Smooth muscle cell (in vitro differentiated cells): ENCODE measurements around the gene DMBT1. TPM values are rescaled to one million over a fixed set of nuclear protein-coding genes. Genes with fewer than 3 reads are reported as not detected.

ENCODE experiments used
- DNase-seq: peaks from one replicate; lab custom pipeline; 2025; ENCODE audit not compliant: unreplicated experiment; lab: John Stamatoyannopoulos, UW
- H2AFZ ChIP-seq: fragments of 200-600 bp; sonication (generic); 2 replicates; pipeline ENCODE4 v1.6.0; 2016; ENCODE audit warnings: antibody characterized with exemption, low read depth, mild to moderate bottlenecking
- H3F3A ChIP-seq: fragments of 200-600 bp; sonication (generic); 2 replicates; pipeline ENCODE4 v1.6.0; 2017; ENCODE audit warnings: antibody characterized with exemption, low read depth
- H3K27ac ChIP-seq: fragments of 200-600 bp; sonication (generic); 2 replicates; pipeline ENCODE4 v1.5.1; 2016; ENCODE audit warnings: low read depth, mild to moderate bottlenecking
- H3K27me3 ChIP-seq: fragments of 200-600 bp; sonication (generic); 2 replicates; pipeline ENCODE4 v1.6.1; 2016; ENCODE audit warnings: low read depth, mild to moderate bottlenecking
- H3K36me3 ChIP-seq: fragments of 200-600 bp; sonication (generic); 2 replicates; pipeline ENCODE4 v1.5.1; 2016; ENCODE audit warnings: low read depth
- H3K4me1 ChIP-seq: fragments of 200-600 bp; sonication (generic); 2 replicates; pipeline ENCODE4 v1.5.1; 2016; ENCODE audit warnings: low read depth
- H3K4me2 ChIP-seq: fragments of 200-600 bp; sonication (generic); 2 replicates; pipeline ENCODE4 v1.6.0; 2016; ENCODE audit warnings: mild to moderate bottlenecking
- H3K4me3 ChIP-seq: fragments of 200-600 bp; sonication (generic); 2 replicates; pipeline ENCODE4 v1.5.1; 2016; ENCODE audit warnings: mild to moderate bottlenecking
- H3K79me2 ChIP-seq: fragments of 200-600 bp; sonication (generic); 2 replicates; pipeline ENCODE4 v1.6.0; 2016; ENCODE audit warnings: low read depth, mild to moderate bottlenecking
- H3K9ac ChIP-seq: fragments of 200-600 bp; sonication (generic); 2 replicates; pipeline ENCODE4 v1.6.0; 2016; ENCODE audit warnings: low read depth
- H3K9me3 ChIP-seq: fragments of 200-600 bp; sonication (generic); replicated peaks from 2 replicates; pipeline ENCODE4 v1.5.1; 2016; ENCODE audit warnings: low read depth
- H4K20me1 ChIP-seq: fragments of 200-600 bp; sonication (generic); 2 replicates; pipeline ENCODE4 v1.6.0; 2016; ENCODE audit warnings: low read depth
- CTCF ChIP-seq: fragments of 200-600 bp; sonication (generic); IDR thresholded peaks from 2 replicates; pipeline ENCODE4 v1.5.1; 2017; ENCODE audit warnings: borderline replicate concordance, mild to moderate bottlenecking, antibody characterized with exemption; ENCODE audit not compliant: insufficient read depth, poor library complexity, severe bottlenecking
- WGBS: methylation state at CpG from one replicate; pipeline ENCODE4 v1.1.7; 2016; ENCODE audit warnings: low lambda C conversion rate; 5-methylcytosine and 5-hydroxymethylcytosine counted together
- polyA plus RNA-seq: library from polyadenylated mRNA; unstranded; fragments of >200 nt; fragmentation: Nextera tagmentation; extraction: Ambion mirVana; gene quantifications from 2 replicates; pipeline ENCODE4 v1.2.1, GENCODE V29; 2016
- total RNA-seq: library from RNA; depleted of rRNA; stranded (reverse); fragments of >200 nt; gene quantifications from 2 replicates; pipeline ENCODE4 v1.2.3, GENCODE V29; 2014

The DMBT1 gene
- total and polyA plus RNA-seq, 2 experiments from 2014 or later, result not detected

DNA sequence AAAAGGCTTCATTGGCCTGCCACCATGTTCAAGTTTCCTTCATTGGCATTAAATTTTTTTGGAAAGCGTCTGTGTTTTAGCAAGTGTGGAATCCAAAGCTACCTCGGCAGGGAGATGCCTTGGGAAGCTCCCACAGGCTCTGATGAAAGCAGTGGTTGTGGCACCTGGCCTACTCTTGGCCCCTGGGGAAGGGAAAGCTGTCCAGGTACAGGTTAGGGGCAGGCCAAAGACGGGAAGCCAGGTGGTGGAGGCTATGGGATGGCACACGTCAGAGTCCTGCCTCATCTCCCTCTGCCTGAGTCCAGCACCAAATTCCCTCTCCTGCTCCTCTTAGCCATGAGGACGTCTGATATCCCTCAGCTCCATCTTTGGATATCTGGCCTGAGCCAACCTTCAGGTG, 89.3 kb downstream of the DMBT1 start:
- Histone ChIP-seq H3K9me3 (no peaks in the 10 kb centered on the region), H3K4me2 (no peak overlapping the region), H2AFZ (no peak overlapping the region), H4K20me1 (no peaks in the 10 kb centered on the region), H3K27me3 (peaks cover 33% of the 10 kb centered on the region), H3K36me3 (no peaks in the 10 kb centered on the region), H3K9ac (no peak overlapping the region), H3K4me1 (no peaks in the 10 kb centered on the region), H3K27ac (no peak overlapping the region), H3F3A (no peaks in the 10 kb centered on the region), H3K79me2 (no peaks in the 10 kb centered on the region), H3K4me3 (no peak overlapping the region)
- WGBS, result 81% methylated on average over 5 of the region's 5 CpGs
- no peak for TF ChIP-seq CTCF
- no peak for DNase-seq

DNA sequence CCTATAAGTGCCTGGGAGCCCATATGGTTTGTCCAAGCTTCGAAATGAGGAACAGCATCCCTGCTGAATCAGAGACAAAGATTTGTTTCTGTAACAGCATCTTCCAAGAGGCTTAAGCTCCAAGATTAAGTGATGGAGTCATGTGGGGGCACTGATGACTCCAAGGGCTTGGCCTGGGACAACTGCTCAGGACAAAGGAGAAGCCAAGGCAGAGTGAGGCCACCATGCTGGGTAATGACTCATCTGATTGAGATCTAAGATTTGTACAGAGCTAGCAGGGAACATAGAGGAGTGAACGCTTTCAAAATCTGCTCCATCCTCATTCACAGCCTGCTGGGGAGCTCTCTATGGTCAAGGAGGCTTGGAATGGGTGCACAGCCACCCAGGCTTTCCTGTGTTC, 89.8 kb downstream of the DMBT1 start:
- Histone ChIP-seq H3K9ac (no peak overlapping the region), H4K20me1 (no peaks in the 10 kb centered on the region), H3K36me3 (no peaks in the 10 kb centered on the region), H3K27me3 (peaks cover 33% of the 10 kb centered on the region), H2AFZ (no peak overlapping the region), H3K4me3 (no peak overlapping the region), H3K9me3 (no peaks in the 10 kb centered on the region), H3K79me2 (no peaks in the 10 kb centered on the region), H3F3A (no peaks in the 10 kb centered on the region), H3K4me2 (no peak overlapping the region), H3K27ac (no peak overlapping the region), H3K4me1 (no peaks in the 10 kb centered on the region)
- no peak for TF ChIP-seq CTCF
- DNase-seq, result no peak
- WGBS, result 88% methylated on average over 2 of the region's 2 CpGs

GRCh38 chr10:122655524-122656307, 95.2 kb downstream of the DMBT1 start:
- WGBS, result 91% methylated on average over 9 of the region's 9 CpGs
- Histone ChIP-seq H2AFZ (no peak overlapping the region), H3F3A (no peaks in the 10 kb centered on the region), H3K9ac (no peak overlapping the region), H3K27me3 (peaks cover 36% of the 10 kb centered on the region), H3K27ac (no peak overlapping the region), H4K20me1 (no peaks in the 10 kb centered on the region), H3K36me3 (no peaks in the 10 kb centered on the region), H3K4me3 (no peak overlapping the region), H3K4me1 (no peaks in the 10 kb centered on the region), H3K79me2 (no peaks in the 10 kb centered on the region), H3K9me3 (no peaks in the 10 kb centered on the region), H3K4me2 (no peak overlapping the region)
- DNase-seq, result no peak
- no peak for TF ChIP-seq CTCF

- Histone ChIP-seq H3K4me2 (no peak overlapping the region), H3K9ac (no peak overlapping the region), H3K36me3 (no peaks in the 10 kb centered on the region), H3K4me1 (no peaks in the 10 kb centered on the region), H3K79me2 (no peaks in the 10 kb centered on the region), H3K27ac (no peak overlapping the region), H3K4me3 (no peak overlapping the region), H3K9me3 (no peaks in the 10 kb centered on the region), H3K27me3 (peaks cover 31% of the 10 kb centered on the region), H4K20me1 (no peaks in the 10 kb centered on the region), H3F3A (no peaks in the 10 kb centered on the region), H2AFZ (no peak overlapping the region)
- no peak for TF ChIP-seq CTCF
- no peak for DNase-seq
- 65% methylated on average over 2 of the region's 2 CpGs for whole genome bisulfite sequencing
Measured at GRCh38 chr10:122656308-122656705, 95.8 kb downstream of the DMBT1 start.
